ENCODE data around the gene CFHR1.
"Not testable (repeated sequence)": the region's sequence is repeated elsewhere in the genome, so short reads cannot be mapped to it uniquely, and the experiment has no call there.

The CFHR1 gene

DNA sequence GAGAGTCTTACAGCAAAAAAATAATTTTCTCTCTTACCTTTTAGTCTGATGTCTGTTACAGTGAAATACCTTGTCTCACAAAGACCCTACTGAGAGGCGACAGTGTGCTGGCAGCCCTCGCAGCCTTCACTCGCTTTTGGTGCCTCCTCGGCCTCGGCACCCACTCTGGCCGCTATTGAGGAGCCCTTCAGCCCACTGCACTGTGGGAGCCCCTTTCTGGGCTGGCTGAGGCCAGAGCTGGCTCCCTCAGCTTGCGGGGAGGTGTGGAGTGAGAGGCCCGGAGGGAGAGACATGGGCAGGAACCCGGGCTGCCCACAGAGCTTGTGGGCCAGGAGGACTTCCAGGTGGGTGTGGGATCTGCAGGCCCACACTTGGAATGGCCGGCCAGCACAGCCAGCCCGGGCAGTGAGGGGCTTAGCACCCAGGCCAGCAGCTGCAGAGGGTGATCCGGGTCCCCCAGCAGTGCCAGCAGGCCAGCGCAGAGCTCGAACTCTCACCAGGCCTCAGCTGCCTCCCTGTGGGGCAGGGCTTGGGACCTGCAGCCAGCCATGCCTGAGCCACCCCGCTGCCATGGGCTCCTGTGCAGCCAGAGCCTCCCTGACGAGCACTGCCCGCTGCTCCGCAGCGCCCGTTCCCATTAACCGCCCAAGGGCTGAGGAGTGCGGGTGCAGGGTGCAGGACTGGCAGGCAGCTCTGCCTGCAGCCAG lies 10.8 kb upstream of the CFHR1 start:
- Histone ChIP-seq H3K9ac (ENCODE audit: low read depth in 1 of 2, low read length in 2 of 2) (no peak overlapping the region), H3K4me3 (ENCODE audit: low read length in 2 of 2) (no peak overlapping the region), H3K4me1 (ENCODE audit: control insufficient read depth in 2 of 2, insufficient read depth in 2 of 2, low read length in 2 of 2) (no peaks in the 10 kb centered on the region), H3K27ac (ENCODE audit: low read depth in 2 of 2, low read length in 2 of 2) (no peak overlapping the region), H3K36me3 (ENCODE audit: control insufficient read depth in 2 of 2, insufficient read depth in 2 of 2, low read length in 2 of 2) (no peaks in the 10 kb centered on the region), H3K9me3 (ENCODE audit: control insufficient read depth in 2 of 2, low read length in 2 of 2) (no peaks in the 10 kb centered on the region), H3K27me3 (ENCODE audit: control insufficient read depth in 2 of 2, insufficient read depth in 2 of 2, low read length in 2 of 2) (no peaks in the 10 kb centered on the region)

GRCh38 chr1:196817442-196817841 lies 2.1 kb upstream of the CFHR1 start:
- not testable (repeated sequence) for H3K4me3 ChIP-seq (ENCODE audit: low read length in 2 of 2); H3K9me3 ChIP-seq (ENCODE audit: control insufficient read depth in 2 of 2, low read length in 2 of 2); H3K36me3 ChIP-seq (ENCODE audit: control insufficient read depth in 2 of 2, insufficient read depth in 2 of 2, low read length in 2 of 2); H3K9ac ChIP-seq (ENCODE audit: low read depth in 1 of 2, low read length in 2 of 2); H3K27me3 ChIP-seq (ENCODE audit: control insufficient read depth in 2 of 2, insufficient read depth in 2 of 2, low read length in 2 of 2); H3K4me1 ChIP-seq (ENCODE audit: control insufficient read depth in 2 of 2, insufficient read depth in 2 of 2, low read length in 2 of 2); H3K27ac ChIP-seq (ENCODE audit: low read depth in 2 of 2, low read length in 2 of 2)

- not testable (repeated sequence) for H3K36me3 ChIP-seq (ENCODE audit: control insufficient read depth in 2 of 2, insufficient read depth in 2 of 2, low read length in 2 of 2); H3K9me3 ChIP-seq (ENCODE audit: control insufficient read depth in 2 of 2, low read length in 2 of 2); H3K9ac ChIP-seq (ENCODE audit: low read depth in 1 of 2, low read length in 2 of 2); H3K4me1 ChIP-seq (ENCODE audit: control insufficient read depth in 2 of 2, insufficient read depth in 2 of 2, low read length in 2 of 2); H3K27ac ChIP-seq (ENCODE audit: low read depth in 2 of 2, low read length in 2 of 2); H3K27me3 ChIP-seq (ENCODE audit: control insufficient read depth in 2 of 2, insufficient read depth in 2 of 2, low read length in 2 of 2); H3K4me3 ChIP-seq (ENCODE audit: low read length in 2 of 2)
Measured at GRCh38 chr1:196827860-196828259, 8.3 kb downstream of the CFHR1 start.

- not testable (repeated sequence) for H3K9ac ChIP-seq (ENCODE audit: low read depth in 1 of 2, low read length in 2 of 2); H3K9me3 ChIP-seq (ENCODE audit: control insufficient read depth in 2 of 2, low read length in 2 of 2); H3K4me3 ChIP-seq (ENCODE audit: low read length in 2 of 2); H3K4me1 ChIP-seq (ENCODE audit: control insufficient read depth in 2 of 2, insufficient read depth in 2 of 2, low read length in 2 of 2); H3K27ac ChIP-seq (ENCODE audit: low read depth in 2 of 2, low read length in 2 of 2); H3K27me3 ChIP-seq (ENCODE audit: control insufficient read depth in 2 of 2, insufficient read depth in 2 of 2, low read length in 2 of 2); H3K36me3 ChIP-seq (ENCODE audit: control insufficient read depth in 2 of 2, insufficient read depth in 2 of 2, low read length in 2 of 2)
Measured at GRCh38 chr1:196849613-196850492, 30.3 kb downstream of the CFHR1 start.

DNA sequence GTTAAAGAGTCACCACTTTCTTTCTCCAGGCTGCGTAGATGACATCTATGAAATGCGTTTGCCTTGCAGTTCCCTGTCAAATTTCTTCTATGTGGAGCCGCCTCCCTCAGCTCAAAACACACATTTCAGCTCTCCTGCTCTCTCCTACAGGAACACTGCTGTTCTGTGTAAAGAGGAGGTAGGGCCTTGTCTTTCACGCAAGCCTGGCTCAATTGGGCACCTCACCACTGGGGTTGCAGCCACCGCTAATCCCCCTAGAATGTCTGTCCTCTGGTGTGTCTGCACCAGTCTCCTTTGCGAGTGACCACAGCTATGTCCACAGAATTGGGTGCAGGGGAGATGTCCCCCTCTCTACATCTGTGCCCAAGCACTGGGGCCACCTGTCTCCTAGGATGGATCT lies 36.5 kb downstream of the CFHR1 start:
- no peaks in the 10 kb centered on the region for H3K36me3 ChIP-seq (ENCODE audit: control insufficient read depth in 2 of 2, insufficient read depth in 2 of 2, low read length in 2 of 2)
- no peak overlapping the region for H3K9ac ChIP-seq (ENCODE audit: low read depth in 1 of 2, low read length in 2 of 2)
- no peak overlapping the region for H3K27ac ChIP-seq (ENCODE audit: low read depth in 2 of 2, low read length in 2 of 2)
- H3K27me3 ChIP-seq (ENCODE audit: control insufficient read depth in 2 of 2, insufficient read depth in 2 of 2, low read length in 2 of 2), result no peaks in the 10 kb centered on the region
- no peak overlapping the region for H3K4me3 ChIP-seq (ENCODE audit: low read length in 2 of 2)
- H3K4me1 ChIP-seq (ENCODE audit: control insufficient read depth in 2 of 2, insufficient read depth in 2 of 2, low read length in 2 of 2), result no peaks in the 10 kb centered on the region
- H3K9me3 ChIP-seq (ENCODE audit: control insufficient read depth in 2 of 2, low read length in 2 of 2), result no peaks in the 10 kb centered on the region

GRCh38 chr1:196857188-196857587 lies 37.7 kb downstream of the CFHR1 start:
- H3K4me1 ChIP-seq (ENCODE audit: control insufficient read depth in 2 of 2, insufficient read depth in 2 of 2, low read length in 2 of 2), result no peaks in the 10 kb centered on the region

GRCh38 chr1:196858811-196859210 lies 39.3 kb downstream of the CFHR1 start:
- Histone ChIP-seq H3K27me3 (ENCODE audit: control insufficient read depth in 2 of 2, insufficient read depth in 2 of 2, low read length in 2 of 2) (no peaks in the 10 kb centered on the region), H3K9ac (ENCODE audit: low read depth in 1 of 2, low read length in 2 of 2) (no peak overlapping the region), H3K4me3 (ENCODE audit: low read length in 2 of 2) (no peak overlapping the region)

More at GRCh38 chr1:196857188-196857587, 37.7 kb downstream of the CFHR1 start:
- no peaks in the 10 kb centered on the region for H3K9me3 ChIP-seq (ENCODE audit: control insufficient read depth in 2 of 2, low read length in 2 of 2)
- H3K4me3 ChIP-seq (ENCODE audit: low read length in 2 of 2), result no peak overlapping the region
- no peaks in the 10 kb centered on the region for H3K27me3 ChIP-seq (ENCODE audit: control insufficient read depth in 2 of 2, insufficient read depth in 2 of 2, low read length in 2 of 2)
- H3K36me3 ChIP-seq (ENCODE audit: control insufficient read depth in 2 of 2, insufficient read depth in 2 of 2, low read length in 2 of 2), result no peaks in the 10 kb centered on the region
- no peak overlapping the region for H3K27ac ChIP-seq (ENCODE audit: low read depth in 2 of 2, low read length in 2 of 2)
- no peak overlapping the region for H3K9ac ChIP-seq (ENCODE audit: low read depth in 1 of 2, low read length in 2 of 2)

DNA sequence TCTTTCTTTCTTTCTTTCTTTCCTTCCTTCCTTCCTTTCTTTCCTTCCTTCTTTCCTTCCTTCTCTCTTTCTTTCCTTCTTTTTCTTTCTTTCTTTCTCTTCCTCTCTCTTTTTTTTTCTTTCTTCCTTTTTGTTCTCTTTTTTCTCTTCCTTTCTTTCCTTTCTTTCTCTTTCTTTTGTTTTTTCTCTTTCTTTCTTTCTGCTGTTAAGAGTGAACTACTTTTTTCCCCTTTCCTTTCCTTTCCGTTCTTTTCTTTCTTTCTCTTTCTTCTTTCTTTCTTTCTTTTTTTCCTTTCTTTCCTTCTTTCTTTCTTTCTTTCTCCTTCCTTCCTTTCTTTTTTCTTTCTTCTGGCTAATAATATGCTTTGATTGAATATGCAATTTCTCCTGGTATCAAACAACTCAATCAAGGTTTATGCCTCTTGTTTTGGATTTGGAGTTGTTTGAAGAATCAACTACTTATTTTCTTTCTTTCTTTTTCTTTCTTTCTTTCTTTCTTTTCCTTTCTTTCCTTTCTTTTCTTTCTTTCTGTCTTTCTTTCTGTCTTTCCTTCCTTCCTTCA lies 40.9 kb downstream of the CFHR1 start:
- H3K4me3 ChIP-seq (ENCODE audit: low read length in 2 of 2), result no peak overlapping the region
- no peaks in the 10 kb centered on the region for H3K9me3 ChIP-seq (ENCODE audit: control insufficient read depth in 2 of 2, low read length in 2 of 2)
- no peaks in the 10 kb centered on the region for H3K27me3 ChIP-seq (ENCODE audit: control insufficient read depth in 2 of 2, insufficient read depth in 2 of 2, low read length in 2 of 2)
- H3K27ac ChIP-seq (ENCODE audit: low read depth in 2 of 2, low read length in 2 of 2), result no peak overlapping the region
- no peak overlapping the region for H3K9ac ChIP-seq (ENCODE audit: low read depth in 1 of 2, low read length in 2 of 2)
- H3K36me3 ChIP-seq (ENCODE audit: control insufficient read depth in 2 of 2, insufficient read depth in 2 of 2, low read length in 2 of 2), result no peaks in the 10 kb centered on the region
- no peaks in the 10 kb centered on the region for H3K4me1 ChIP-seq (ENCODE audit: control insufficient read depth in 2 of 2, insufficient read depth in 2 of 2, low read length in 2 of 2)

More at GRCh38 chr1:196858811-196859210, 39.3 kb downstream of the CFHR1 start:
- Histone ChIP-seq H3K36me3 (ENCODE audit: control insufficient read depth in 2 of 2, insufficient read depth in 2 of 2, low read length in 2 of 2) (no peaks in the 10 kb centered on the region), H3K9me3 (ENCODE audit: control insufficient read depth in 2 of 2, low read length in 2 of 2) (no peaks in the 10 kb centered on the region), H3K27ac (ENCODE audit: low read depth in 2 of 2, low read length in 2 of 2) (no peak overlapping the region), H3K4me1 (ENCODE audit: control insufficient read depth in 2 of 2, insufficient read depth in 2 of 2, low read length in 2 of 2) (no peaks in the 10 kb centered on the region)

DNA sequence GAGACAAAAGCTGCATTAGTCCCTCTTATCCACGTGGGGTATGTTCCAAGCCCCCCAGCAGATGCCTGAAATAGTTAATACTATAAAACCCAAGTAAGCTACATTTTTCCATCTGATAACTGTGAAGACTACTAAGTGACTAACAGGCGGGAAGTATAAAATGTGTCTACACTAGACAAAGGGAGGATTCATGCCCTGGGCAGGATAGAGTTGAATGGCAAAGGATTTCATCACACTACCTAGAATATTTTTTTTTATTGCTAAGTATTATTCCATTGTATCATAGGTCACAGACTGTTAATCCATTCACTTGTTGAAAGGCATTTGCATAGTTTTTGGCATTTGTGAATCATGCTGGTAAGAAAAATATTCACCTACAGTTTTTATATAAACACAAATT lies 41.9 kb downstream of the CFHR1 start:
- no peak overlapping the region for H3K4me3 ChIP-seq (ENCODE audit: low read length in 2 of 2)
- H3K4me1 ChIP-seq (ENCODE audit: control insufficient read depth in 2 of 2, insufficient read depth in 2 of 2, low read length in 2 of 2), result no peaks in the 10 kb centered on the region
- H3K36me3 ChIP-seq (ENCODE audit: control insufficient read depth in 2 of 2, insufficient read depth in 2 of 2, low read length in 2 of 2), result no peaks in the 10 kb centered on the region
- H3K27me3 ChIP-seq (ENCODE audit: control insufficient read depth in 2 of 2, insufficient read depth in 2 of 2, low read length in 2 of 2), result no peaks in the 10 kb centered on the region
- H3K27ac ChIP-seq (ENCODE audit: low read depth in 2 of 2, low read length in 2 of 2), result no peak overlapping the region
- H3K9ac ChIP-seq (ENCODE audit: low read depth in 1 of 2, low read length in 2 of 2), result no peak overlapping the region
- H3K9me3 ChIP-seq (ENCODE audit: control insufficient read depth in 2 of 2, low read length in 2 of 2), result no peaks in the 10 kb centered on the region

GRCh38 chr1:196866974-196867373 lies 47.4 kb downstream of the CFHR1 start:
- H3K9ac ChIP-seq (ENCODE audit: low read depth in 1 of 2, low read length in 2 of 2), result no peak overlapping the region
- H3K27me3 ChIP-seq (ENCODE audit: control insufficient read depth in 2 of 2, insufficient read depth in 2 of 2, low read length in 2 of 2), result no peaks in the 10 kb centered on the region
- no peaks in the 10 kb centered on the region for H3K36me3 ChIP-seq (ENCODE audit: control insufficient read depth in 2 of 2, insufficient read depth in 2 of 2, low read length in 2 of 2)
- no peak overlapping the region for H3K4me3 ChIP-seq (ENCODE audit: low read length in 2 of 2)
- H3K4me1 ChIP-seq (ENCODE audit: control insufficient read depth in 2 of 2, insufficient read depth in 2 of 2, low read length in 2 of 2), result no peaks in the 10 kb centered on the region
- H3K27ac ChIP-seq (ENCODE audit: low read depth in 2 of 2, low read length in 2 of 2), result no peak overlapping the region
- no peaks in the 10 kb centered on the region for H3K9me3 ChIP-seq (ENCODE audit: control insufficient read depth in 2 of 2, low read length in 2 of 2)

Data from mucosa of rectum (tissue), 2 donors.